C4-2B (cell line): Measurements from ENCODE around the gene GALNT10.

Experiments used
- CTCF ChIP-seq: fragments of 450-650 bp; conservative IDR thresholded peaks from 2 replicates; pipeline ENCODE4 v1.5.1; 2017; ENCODE audit warnings: mild to moderate bottlenecking
- ZFX ChIP-seq: fragments of 450-650 bp; IDR thresholded peaks from 2 replicates; pipeline ENCODE4 v1.6.1; 2017

GRCh38 chr5:154435226-154435625 is 244.7 kb downstream of the GALNT10 start:
- no peak for TF ChIP-seq CTCF
- TF ChIP-seq ZFX: no peak
